H9 (cell line): ENCODE results near the gene SERPINB8. TPM values are rescaled to one million over a fixed set of nuclear protein-coding genes. Genes with fewer than 3 reads are reported as not detected.

Experiments used
- DNase-seq: peaks from one replicate; pipeline ENCODE4 v3.0.0-alpha.2; 2017
- H2AFZ ChIP-seq: one replicate; pipeline ENCODE4 v1.6.1; 2013; ENCODE audit warnings: mild to moderate bottlenecking, low read length, control low read depth, moderate library complexity
- H2AK5ac ChIP-seq: 2 replicates; pipeline ENCODE4 v1.6.1; 2013; ENCODE audit warnings: low read length, control low read depth, mixed read lengths; ENCODE audit not compliant: insufficient read length
- H2BK120ac ChIP-seq: one replicate; pipeline ENCODE4 v1.6.1; 2013; ENCODE audit warnings: low read depth, mild to moderate bottlenecking, low read length, control low read depth, inconsistent platforms; ENCODE audit not compliant: poor library complexity, severe bottlenecking
- H2BK12ac ChIP-seq: 2 replicates; pipeline ENCODE4 v1.6.1; 2013; ENCODE audit warnings: low read length, control low read depth, mixed read lengths, low read depth; ENCODE audit not compliant: insufficient read length
- H2BK15ac ChIP-seq: 2 replicates; pipeline ENCODE4 v1.6.1; 2013; ENCODE audit warnings: low read depth, low read length, control low read depth
- H2BK20ac ChIP-seq: one replicate; pipeline ENCODE4 v1.6.1; 2013; ENCODE audit warnings: low read depth, mild to moderate bottlenecking, low read length, control low read depth, inconsistent platforms; ENCODE audit not compliant: poor library complexity, severe bottlenecking
- H2BK5ac ChIP-seq: 2 replicates; pipeline ENCODE4 v1.6.1; 2013; ENCODE audit warnings: low read length, control low read depth, mixed read lengths; ENCODE audit not compliant: insufficient read length
- H3K14ac ChIP-seq: 2 replicates; pipeline ENCODE4 v1.6.1; 2013; ENCODE audit warnings: low read length, control low read depth; ENCODE audit not compliant: insufficient read depth
- H3K18ac ChIP-seq: 2 replicates; pipeline ENCODE4 v1.6.1; 2013; ENCODE audit warnings: low read depth, mild to moderate bottlenecking, mixed read lengths, low read length, control low read depth; ENCODE audit not compliant: insufficient read length
- H3K23ac ChIP-seq: 2 replicates; pipeline ENCODE4 v1.6.1; 2013; ENCODE audit warnings: low read length, control low read depth, mixed read lengths, low read depth; ENCODE audit not compliant: insufficient read length
- H3K23me2 ChIP-seq: 2 replicates; pipeline ENCODE4 v1.6.1; 2013; ENCODE audit warnings: low read depth, mild to moderate bottlenecking, mixed read lengths, low read length, control low read depth; ENCODE audit not compliant: insufficient read length, poor library complexity, severe bottlenecking
- H3K27ac ChIP-seq: 2 replicates; pipeline ENCODE4 v1.5.1; 2013; ENCODE audit warnings: low read length, control low read depth, mixed read lengths, low read depth; ENCODE audit not compliant: insufficient read length
- H3K27me3 ChIP-seq: 2 replicates; pipeline ENCODE4 v1.6.1; 2013; ENCODE audit warnings: low read length, control low read depth, inconsistent platforms; ENCODE audit not compliant: insufficient read depth
- H3K4ac ChIP-seq: 2 replicates; pipeline ENCODE4 v1.6.1; 2013; ENCODE audit warnings: low read depth, mild to moderate bottlenecking, control low read depth, inconsistent platforms, low read length, moderate library complexity
- H3K4me1 ChIP-seq: 2 replicates; pipeline ENCODE4 v1.6.1; 2013; ENCODE audit warnings: low read length, control low read depth, inconsistent platforms; ENCODE audit not compliant: insufficient read depth
- H3K4me2 ChIP-seq: 2 replicates; pipeline ENCODE4 v1.6.1; 2013; ENCODE audit warnings: low read length, control low read depth, mixed read lengths; ENCODE audit not compliant: insufficient read length, insufficient read depth
- H3K56ac ChIP-seq: 2 replicates; pipeline ENCODE4 v1.6.1; 2013; ENCODE audit warnings: low read depth, mild to moderate bottlenecking, mixed read lengths, low read length, control low read depth; ENCODE audit not compliant: insufficient read length
- H3K79me1 ChIP-seq: 2 replicates; pipeline ENCODE4 v1.6.1; 2013; ENCODE audit warnings: low read depth, mild to moderate bottlenecking, moderate library complexity, low read length, control low read depth, inconsistent platforms; ENCODE audit not compliant: insufficient read depth, poor library complexity, severe bottlenecking
- H3K79me2 ChIP-seq: 2 replicates; pipeline ENCODE4 v1.6.1; 2013; ENCODE audit warnings: low read length, control low read depth, inconsistent platforms; ENCODE audit not compliant: insufficient read depth
- H3K9ac ChIP-seq: 2 replicates; pipeline ENCODE4 v1.6.1; 2013; ENCODE audit warnings: low read length, control low read depth, mixed read lengths; ENCODE audit not compliant: insufficient read length; ENCODE audit errors: extremely low read depth
- H3K9me3 ChIP-seq: one replicate; pipeline ENCODE4 v1.6.1; 2013; ENCODE audit warnings: low read depth, low read length, inconsistent platforms; ENCODE audit not compliant: control insufficient read depth
- H3T11ph ChIP-seq: one replicate; pipeline ENCODE4 v1.6.1; 2013; ENCODE audit warnings: mild to moderate bottlenecking, low read length, control low read depth, inconsistent platforms
- H4K20me1 ChIP-seq: one replicate; pipeline ENCODE4 v1.6.1; 2013; ENCODE audit not compliant: control insufficient read depth, insufficient read length, insufficient read depth
- H4K5ac ChIP-seq: 2 replicates; pipeline ENCODE4 v1.6.1; 2013; ENCODE audit warnings: low read depth, mild to moderate bottlenecking, mixed read lengths, low read length, control low read depth; ENCODE audit not compliant: insufficient read length
- H4K8ac ChIP-seq: replicated peaks from 2 replicates; pipeline ENCODE4 v1.6.1; 2013; ENCODE audit warnings: low read length, control low read depth, mixed read lengths, low read depth; ENCODE audit not compliant: insufficient read length
- H4K91ac ChIP-seq: 2 replicates; pipeline ENCODE4 v1.6.1; 2013; ENCODE audit warnings: low read depth, mild to moderate bottlenecking, moderate library complexity, mixed read lengths, low read length, control low read depth; ENCODE audit not compliant: insufficient read length
- H3K27ac Mint-ChIP-seq, 3 experiments: 2 replicates in 2 of 3; 3 replicates in 1 of 3; pipeline ENCODE4 v1.8.0; 2020 to 2021; ENCODE audit warnings: mixed read lengths in 3 of 3, mild to moderate bottlenecking in 1 of 3, moderate library complexity in 1 of 3
- H3K27me3 Mint-ChIP-seq: 2 replicates; pipeline ENCODE4 v1.8.0; 2021; ENCODE audit warnings: low read depth, mild to moderate bottlenecking, moderate library complexity, mixed read lengths
- H3K36me3 Mint-ChIP-seq, 3 experiments: 2 replicates in 2 of 3; 3 replicates in 1 of 3; pipeline ENCODE4 v1.8.0; 2020 to 2021; ENCODE audit warnings: low read depth in 3 of 3, mixed read lengths in 3 of 3; ENCODE audit not compliant: insufficient read depth in 1 of 3
- H3K4me1 Mint-ChIP-seq, 2 experiments: 2 replicates each; pipeline ENCODE4 v1.8.0; 2020; ENCODE audit warnings: mixed read lengths in 2 of 2
- H3K4me3 Mint-ChIP-seq, 2 experiments: 2 replicates in 1 of 2; 3 replicates in 1 of 2; pipeline ENCODE4 v1.8.0; 2020 to 2021; ENCODE audit warnings: mild to moderate bottlenecking in 2 of 2, mixed read lengths in 2 of 2, moderate library complexity in 1 of 2
- H3K9me3 Mint-ChIP-seq, 2 experiments: 2 replicates in 1 of 2; 3 replicates in 1 of 2; pipeline ENCODE4 v1.8.0; 2020; ENCODE audit warnings: mild to moderate bottlenecking in 2 of 2, mixed read lengths in 2 of 2, moderate library complexity in 1 of 2
- WGBS: extraction: QIAGEN DNeasy Blood & Tissue Kit; methylation state at CpG from one replicate; pipeline ENCODE4 v1.1.7; 2013; ENCODE audit warnings: missing lambda C conversion rate, low lambda C conversion rate, mixed read lengths; ENCODE audit not compliant: insufficient read length; ENCODE audit errors: extremely low coverage; 5-methylcytosine and 5-hydroxymethylcytosine counted together
- total RNA-seq: library from RNA; stranded (reverse); gene quantifications from 2 replicates; pipeline ENCODE4 v1.2.1, GENCODE V29; 2021
- TF ChIP-seq, protein P1 (sequence below): fragments of 200-600 bp; sonication (generic); conservative IDR thresholded peaks from 3 replicates; pipeline ENCODE4 v1.8.0; 2021; ENCODE audit warnings: antibody characterized with exemption, mild to moderate bottlenecking

SERPINB8 gene
- total RNA-seq, 1 experiment from 2014 or later, result 2.1 TPM

DNA sequence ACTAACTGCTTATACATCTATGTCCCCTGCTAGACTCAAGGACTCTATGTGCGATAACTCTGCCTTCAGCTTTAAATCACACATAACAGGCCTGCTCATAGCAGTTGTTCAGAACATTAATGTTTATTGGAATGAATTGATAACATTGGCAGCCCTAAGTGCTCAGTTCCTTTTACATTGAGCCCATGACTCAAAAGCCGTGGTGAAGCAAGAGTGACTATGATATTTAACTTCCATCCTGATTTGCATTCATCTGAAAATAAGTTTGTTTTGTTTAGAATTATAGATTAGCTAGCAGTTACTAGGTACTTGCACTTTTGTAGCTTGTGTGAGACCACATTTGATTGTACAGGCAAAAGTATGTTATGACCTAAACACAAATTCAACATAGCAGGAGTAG, 47.8 kb upstream of the SERPINB8 start:
- H2BK5ac ChIP-seq, result no peak overlapping the region
- H3K27ac ChIP-seq, result no peak overlapping the region
- no peak overlapping the region for H3K56ac ChIP-seq
- H3K14ac ChIP-seq, result no peak overlapping the region
- H3K36me3 Mint-ChIP-seq, result no peaks in the 10 kb centered on the region
- no peak overlapping the region for H3K4me2 ChIP-seq
- H4K20me1 ChIP-seq, result no peaks in the 10 kb centered on the region
- H3K9ac ChIP-seq, result no peak overlapping the region
- H3K79me2 ChIP-seq, result 0 out of 2 replicates have a peak, but pooled peaks cover 2% of the 10 kb centered on the region
- no peak overlapping the region for H2BK20ac ChIP-seq
- H3T11ph ChIP-seq, result no peak overlapping the region
- WGBS, result no CpG with 5 or more reads among the region's 2 CpGs
- no peak overlapping the region for H4K91ac ChIP-seq
- H3K4ac ChIP-seq, result no peak overlapping the region
- H2BK12ac ChIP-seq, result no peak overlapping the region
- H3K27me3 ChIP-seq, result no peaks in the 10 kb centered on the region
- H2AFZ ChIP-seq, result no peak overlapping the region
- no peak overlapping the region for H4K5ac ChIP-seq
- no peaks in the 10 kb centered on the region for H3K4me1 Mint-ChIP-seq
- no peaks in the 10 kb centered on the region for H3K4me1 ChIP-seq
- no peak overlapping the region for H2AK5ac ChIP-seq
- H3K4me3 Mint-ChIP-seq, result no peak overlapping the region
- no peak overlapping the region for H3K18ac ChIP-seq
- H3K23ac ChIP-seq, result no peak overlapping the region
- no peaks in the 10 kb centered on the region for H3K9me3 ChIP-seq
- DNase-seq, result no peak
- no peak overlapping the region for H3K27ac Mint-ChIP-seq
- H3K23me2 ChIP-seq, result no peaks in the 10 kb centered on the region
- no peak overlapping the region for H4K8ac ChIP-seq
- no peaks in the 10 kb centered on the region for H3K9me3 Mint-ChIP-seq
- no peaks in the 10 kb centered on the region for H3K79me1 ChIP-seq
- no peak overlapping the region for H2BK120ac ChIP-seq
- H2BK15ac ChIP-seq, result no peak overlapping the region
- TF ChIP-seq, protein P1, sequence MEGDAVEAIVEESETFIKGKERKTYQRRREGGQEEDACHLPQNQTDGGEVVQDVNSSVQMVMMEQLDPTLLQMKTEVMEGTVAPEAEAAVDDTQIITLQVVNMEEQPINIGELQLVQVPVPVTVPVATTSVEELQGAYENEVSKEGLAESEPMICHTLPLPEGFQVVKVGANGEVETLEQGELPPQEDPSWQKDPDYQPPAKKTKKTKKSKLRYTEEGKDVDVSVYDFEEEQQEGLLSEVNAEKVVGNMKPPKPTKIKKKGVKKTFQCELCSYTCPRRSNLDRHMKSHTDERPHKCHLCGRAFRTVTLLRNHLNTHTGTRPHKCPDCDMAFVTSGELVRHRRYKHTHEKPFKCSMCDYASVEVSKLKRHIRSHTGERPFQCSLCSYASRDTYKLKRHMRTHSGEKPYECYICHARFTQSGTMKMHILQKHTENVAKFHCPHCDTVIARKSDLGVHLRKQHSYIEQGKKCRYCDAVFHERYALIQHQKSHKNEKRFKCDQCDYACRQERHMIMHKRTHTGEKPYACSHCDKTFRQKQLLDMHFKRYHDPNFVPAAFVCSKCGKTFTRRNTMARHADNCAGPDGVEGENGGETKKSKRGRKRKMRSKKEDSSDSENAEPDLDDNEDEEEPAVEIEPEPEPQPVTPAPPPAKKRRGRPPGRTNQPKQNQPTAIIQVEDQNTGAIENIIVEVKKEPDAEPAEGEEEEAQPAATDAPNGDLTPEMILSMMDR, result no peak
- H3K27me3 Mint-ChIP-seq, result no peaks in the 10 kb centered on the region
